CD4-positive, alpha-beta T cell treated with Interleukin-12 subunit alpha and Interleukin-12 subunit beta, for 1 hour (primary cell): ENCODE results near the gene BMERB1.
"Not testable (repeated sequence)": the region's sequence is repeated elsewhere in the genome, so short reads cannot be mapped to it uniquely, and the experiment has no call there.

Source experiments
- DNase-seq: peaks from one replicate; pipeline ENCODE4 v3.0.0-alpha.2; 2020

The BMERB1 gene

GRCh38 chr16:15529673-15530072, 95.3 kb downstream of the BMERB1 start:
- no peak for DNase-seq

GRCh38 chr16:15530085-15530484, 95.7 kb downstream of the BMERB1 start:
- DNase-seq = no peak

- DNase-seq = no peak
Observed at GRCh38 chr16:15532825-15533224, 98.4 kb downstream of the BMERB1 start.

- DNase-seq = no peak
Observed at GRCh38 chr16:15533386-15533785, 99.0 kb downstream of the BMERB1 start.

GRCh38 chr16:15535772-15536171, 101.4 kb downstream of the BMERB1 start:
- DNase-seq = no peak

GRCh38 chr16:15536843-15537242, 102.5 kb downstream of the BMERB1 start:
- DNase-seq = no peak

- no peak for DNase-seq
Observed at GRCh38 chr16:15538507-15538906, 104.1 kb downstream of the BMERB1 start.

- no peak for DNase-seq
Observed at GRCh38 chr16:15539197-15539596, 104.8 kb downstream of the BMERB1 start.

- no peak for DNase-seq
Observed at GRCh38 chr16:15542261-15542660, 107.9 kb downstream of the BMERB1 start.

- DNase-seq = peak; percentile 2
Observed at GRCh38 chr16:15542734-15543347, 108.5 kb downstream of the BMERB1 start.

GRCh38 chr16:15544405-15544804, 110.0 kb downstream of the BMERB1 start:
- no peak for DNase-seq

GRCh38 chr16:15545544-15545943, 111.2 kb downstream of the BMERB1 start:
- no peak for DNase-seq

GRCh38 chr16:15547072-15547767, 112.8 kb downstream of the BMERB1 start:
- not testable (repeated sequence) for DNase-seq

GRCh38 chr16:15547768-15548096, 113.3 kb downstream of the BMERB1 start:
- DNase-seq = no peak

GRCh38 chr16:15548482-15548891, 114.1 kb downstream of the BMERB1 start:
- DNase-seq = no peak

GRCh38 chr16:15552507-15552906, 118.1 kb downstream of the BMERB1 start:
- no peak for DNase-seq

- DNase-seq = no peak
Observed at GRCh38 chr16:15553313-15554088, 119.1 kb downstream of the BMERB1 start.

GRCh38 chr16:15556130-15556529, 121.7 kb downstream of the BMERB1 start:
- no peak for DNase-seq

- DNase-seq = no peak
Observed at GRCh38 chr16:15557258-15557657, 122.9 kb downstream of the BMERB1 start.

- DNase-seq = no peak
Observed at GRCh38 chr16:15559176-15559575, 124.8 kb downstream of the BMERB1 start.

- DNase-seq = no peak
Observed at GRCh38 chr16:15564604-15565339, 130.4 kb downstream of the BMERB1 start.

GRCh38 chr16:15566095-15566494, 131.7 kb downstream of the BMERB1 start:
- DNase-seq = no peak

- no peak for DNase-seq
Observed at GRCh38 chr16:15567823-15568222, 133.4 kb downstream of the BMERB1 start.
